Memory B cell (primary cell): Measurements from ENCODE around the gene ALDH3A2.

Experiments
- ATAC-seq: fragments of 150-1000 bp; cut with Tn5 transposase; 2 replicates; pipeline ENCODE4 v1.10.0; 2021; ENCODE audit warnings: low read depth, mild to moderate bottlenecking, moderate library complexity
- DNase-seq, 2 donors: peaks; one replicate each; pipeline ENCODE4 v3.0.0; 2022; ENCODE audit warnings: low spot score in 2 of 2
- H3K27ac Mint-ChIP-seq: one replicate; pipeline ENCODE4 v1.8.0; 2022; ENCODE audit warnings: mild to moderate bottlenecking, moderate library complexity, mixed read lengths
- H3K27me3 Mint-ChIP-seq: one replicate; pipeline ENCODE4 v1.8.0; 2022; ENCODE audit warnings: mixed read lengths
- H3K36me3 Mint-ChIP-seq: one replicate; pipeline ENCODE4 v1.8.0; 2022; ENCODE audit warnings: mild to moderate bottlenecking, mixed read lengths
- H3K4me1 Mint-ChIP-seq: one replicate; pipeline ENCODE4 v1.8.0; 2022; ENCODE audit warnings: mixed read lengths
- H3K4me3 Mint-ChIP-seq: one replicate; pipeline ENCODE4 v1.8.0; 2022; ENCODE audit warnings: mild to moderate bottlenecking, moderate library complexity, mixed read lengths
- H3K9me3 Mint-ChIP-seq: one replicate; pipeline ENCODE4 v1.8.0; 2022; ENCODE audit warnings: mixed read lengths

ALDH3A2 gene

DNA sequence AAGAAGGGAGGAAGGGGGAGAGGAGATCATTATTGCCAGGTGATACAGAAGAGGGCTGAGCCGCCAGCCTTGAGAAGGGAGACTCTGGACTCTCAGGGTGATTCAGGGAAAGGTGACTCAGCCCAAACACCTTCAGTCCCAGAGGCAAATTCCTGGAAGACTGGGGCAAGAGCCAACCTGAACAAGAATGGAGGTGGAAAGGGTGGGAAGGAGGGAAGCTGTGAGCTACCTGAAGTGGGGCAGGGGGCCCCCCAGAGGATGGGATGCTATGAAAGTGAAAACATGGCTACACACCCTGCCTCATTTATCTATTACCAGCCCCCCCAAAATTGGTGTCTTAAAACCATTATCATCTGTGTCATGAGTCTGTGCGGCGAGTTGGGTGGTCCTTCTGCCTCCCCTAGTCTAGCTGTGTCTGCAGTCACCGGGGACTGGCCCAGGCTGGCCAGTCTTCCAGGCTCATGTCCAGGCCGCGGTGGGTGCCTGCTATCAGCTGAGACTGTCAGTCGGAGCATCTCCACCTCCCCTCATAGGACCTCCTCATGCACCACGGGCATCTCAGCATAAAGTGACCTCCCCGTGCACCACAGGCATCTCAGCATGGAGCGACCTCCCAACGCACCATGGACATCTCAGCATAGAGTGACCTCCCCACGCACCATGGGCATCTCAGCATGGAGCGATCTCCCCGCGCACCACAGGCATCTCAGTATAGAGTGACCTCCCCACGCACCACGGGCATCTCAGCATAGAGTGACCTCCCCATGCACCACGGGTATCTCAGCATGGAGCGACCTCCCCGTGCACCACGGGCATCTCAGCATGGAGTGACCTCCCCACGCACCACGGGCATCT lies 71.0 kb downstream of the ALDH3A2 start:
- H3K9me3 Mint-ChIP-seq = no peaks in the 10 kb centered on the region
- no peak overlapping the region for H3K4me3 Mint-ChIP-seq
- no peak overlapping the region for H3K27ac Mint-ChIP-seq
- ATAC-seq (no peak), DNase-seq (no peak)
- H3K27me3 Mint-ChIP-seq = peaks cover 3% of the 10 kb centered on the region
- H3K4me1 Mint-ChIP-seq = peaks cover 3% of the 10 kb centered on the region
- no peaks in the 10 kb centered on the region for H3K36me3 Mint-ChIP-seq

DNA sequence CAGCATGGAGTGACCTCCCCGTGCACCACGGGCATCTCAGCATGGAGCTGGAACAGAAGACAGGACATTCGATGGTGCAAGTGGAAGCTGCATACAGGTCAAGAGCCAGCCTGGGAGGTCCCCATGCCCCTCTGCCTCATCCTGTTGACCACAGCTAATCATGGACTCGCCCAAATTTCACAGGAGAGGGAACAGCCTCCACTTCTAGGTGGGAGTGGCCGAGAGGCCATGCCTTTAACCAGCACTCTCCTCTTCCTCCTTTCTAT lies 71.6 kb downstream of the ALDH3A2 start:
- H3K4me1 Mint-ChIP-seq = peaks cover 6% of the 10 kb centered on the region
- ATAC-seq (no peak), DNase-seq (no peak)
- peaks cover 3% of the 10 kb centered on the region for H3K27me3 Mint-ChIP-seq
- H3K4me3 Mint-ChIP-seq = no peak overlapping the region
- H3K36me3 Mint-ChIP-seq = no peaks in the 10 kb centered on the region
- H3K9me3 Mint-ChIP-seq = no peaks in the 10 kb centered on the region
- H3K27ac Mint-ChIP-seq = no peak overlapping the region

DNA sequence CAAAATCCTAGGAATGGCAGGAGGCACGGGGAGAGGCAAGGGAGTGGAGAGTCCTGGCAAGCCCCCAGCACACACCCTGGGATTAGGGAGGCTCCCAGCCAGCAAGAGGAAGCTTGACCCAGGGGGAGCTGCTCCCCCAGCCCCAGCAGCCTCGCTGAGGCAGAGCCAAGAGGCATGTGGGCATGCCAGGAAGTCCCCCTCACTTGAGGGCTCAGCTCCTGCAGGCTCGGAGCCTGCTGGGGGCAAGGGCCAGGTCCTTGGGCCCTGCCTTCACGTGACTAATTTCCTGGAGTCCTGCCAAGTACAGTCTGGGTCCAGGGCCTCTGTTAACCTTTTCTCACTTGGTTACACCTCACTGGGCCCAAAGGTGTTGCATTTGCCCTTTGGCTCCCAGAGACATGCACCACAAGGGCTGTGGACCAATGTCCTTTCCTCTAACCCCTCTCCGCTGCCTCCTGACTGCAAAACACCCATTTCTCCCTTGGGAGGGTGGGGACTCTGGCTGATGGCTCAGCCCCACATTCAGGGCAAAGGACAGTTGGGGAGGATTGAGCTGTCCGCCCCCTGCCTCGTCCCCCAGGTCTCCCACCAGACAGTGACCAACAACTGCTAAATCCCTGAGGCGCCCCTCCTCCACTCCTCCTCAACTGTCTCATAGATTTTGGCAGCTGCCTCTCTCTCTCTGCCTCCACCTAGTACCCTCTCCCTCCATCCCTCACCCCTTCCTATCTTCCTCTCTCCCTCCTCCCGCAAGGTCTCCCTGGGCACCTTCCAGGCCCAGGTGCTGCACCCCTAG lies 72.3 kb downstream of the ALDH3A2 start:
- no peak for ATAC-seq
- Mint-ChIP-seq H3K4me1 (peaks cover 9% of the 10 kb centered on the region), H3K27me3 (peaks cover 3% of the 10 kb centered on the region), H3K9me3 (no peaks in the 10 kb centered on the region), H3K27ac (no peak overlapping the region), H3K4me3 (no peak overlapping the region), H3K36me3 (no peaks in the 10 kb centered on the region)
- no peak for DNase-seq

DNA sequence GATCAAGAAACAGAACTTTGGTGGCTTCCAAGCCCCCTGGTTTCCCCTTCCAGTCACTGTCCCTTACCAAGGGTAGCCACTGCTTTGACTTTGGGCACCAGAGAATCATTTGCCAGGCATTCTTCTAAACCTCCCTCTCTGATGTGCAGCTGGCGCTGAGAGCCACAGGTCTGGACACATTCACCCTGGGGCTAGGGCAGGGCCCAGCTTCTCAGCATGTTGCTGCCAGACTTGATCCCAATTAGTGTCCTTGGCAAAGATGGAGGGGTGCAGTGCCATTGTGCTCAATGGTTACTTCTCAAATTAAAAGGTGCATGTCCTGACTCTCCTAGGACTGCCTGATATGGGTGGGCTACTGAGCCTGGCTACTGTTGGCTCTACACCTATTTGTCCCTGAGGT lies 75.4 kb downstream of the ALDH3A2 start:
- Mint-ChIP-seq H3K36me3 (no peaks in the 10 kb centered on the region), H3K4me3 (peak overlapping the region; percentile 64), H3K4me1 (peaks cover 9% of the 10 kb centered on the region), H3K27me3 (peaks cover 3% of the 10 kb centered on the region), H3K9me3 (no peaks in the 10 kb centered on the region), H3K27ac (no peak overlapping the region)
- DNase-seq (no peak), ATAC-seq (no peak)

DNA sequence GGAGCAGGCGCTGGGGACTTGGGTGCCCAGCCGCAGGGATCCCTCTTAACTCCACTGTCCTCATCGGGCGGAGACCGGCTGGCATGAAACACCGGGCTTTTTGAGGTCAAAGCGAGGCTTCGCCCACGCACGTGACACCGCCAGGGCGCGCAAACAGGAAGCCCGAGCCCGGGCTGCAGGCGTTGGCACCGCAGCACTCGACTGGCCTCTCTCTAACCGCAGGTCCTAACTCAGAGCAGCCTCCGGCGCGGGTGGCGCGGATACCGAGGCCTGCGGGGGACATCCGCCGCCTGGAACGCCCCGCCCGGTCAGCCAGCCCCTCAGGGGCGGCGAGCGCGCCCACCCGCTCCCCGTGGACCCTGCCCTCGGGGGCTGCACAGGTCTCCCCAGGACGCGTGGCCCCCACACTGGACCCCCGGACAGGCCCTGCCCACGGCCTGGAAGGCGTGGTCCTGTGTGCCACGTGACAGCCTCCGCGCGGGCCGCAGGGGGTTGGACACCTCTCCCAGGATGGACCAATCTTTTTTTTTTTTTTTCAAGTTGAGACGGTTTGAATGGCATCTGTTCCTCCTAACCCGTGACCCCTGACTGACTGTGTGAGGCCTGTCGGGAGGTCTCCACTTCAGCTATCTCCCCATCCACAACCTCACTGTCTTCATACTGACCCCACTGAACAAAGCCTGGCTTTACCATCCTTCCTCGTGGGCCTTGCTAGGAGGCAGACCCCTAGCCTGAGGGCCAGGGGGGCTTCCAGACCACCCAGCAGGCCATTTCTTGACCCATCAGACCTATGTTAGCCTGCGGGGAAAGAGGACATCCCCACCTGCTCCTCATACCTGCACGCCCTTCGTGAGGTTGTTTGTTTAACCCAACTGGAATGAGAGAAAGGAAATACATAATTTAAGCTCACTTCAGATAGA lies 76.2 kb downstream of the ALDH3A2 start:
- Mint-ChIP-seq H3K4me3 (peak overlapping the region; percentile 82), H3K9me3 (no peaks in the 10 kb centered on the region), H3K36me3 (no peaks in the 10 kb centered on the region), H3K27ac (peak overlapping the region; percentile 33), H3K27me3 (peaks cover 3% of the 10 kb centered on the region), H3K4me1 (peaks cover 9% of the 10 kb centered on the region)
- DNase-seq (peak; percentile 17 to 35), ATAC-seq (peak; percentile 90)

DNA sequence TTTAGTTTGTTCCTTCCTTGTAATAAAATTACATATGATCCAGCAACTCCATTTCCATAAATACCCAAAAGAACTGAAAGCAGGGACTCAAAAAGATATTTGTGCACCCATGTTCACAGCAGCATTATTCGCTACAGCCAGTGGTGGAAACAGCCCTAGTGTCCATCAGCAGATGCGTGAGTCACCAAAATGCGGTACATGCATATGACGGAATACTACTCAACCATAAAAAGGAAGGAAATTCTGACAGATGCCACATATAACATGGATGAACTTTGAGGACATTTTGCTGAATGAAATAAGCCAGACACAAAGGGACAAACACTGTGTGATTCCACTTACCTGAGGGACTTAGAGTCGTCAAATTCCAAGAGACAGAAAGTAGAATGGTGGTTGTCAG lies 76.9 kb downstream of the ALDH3A2 start:
- Mint-ChIP-seq H3K27ac (peak overlapping the region; percentile 33), H3K36me3 (no peaks in the 10 kb centered on the region)

DNA sequence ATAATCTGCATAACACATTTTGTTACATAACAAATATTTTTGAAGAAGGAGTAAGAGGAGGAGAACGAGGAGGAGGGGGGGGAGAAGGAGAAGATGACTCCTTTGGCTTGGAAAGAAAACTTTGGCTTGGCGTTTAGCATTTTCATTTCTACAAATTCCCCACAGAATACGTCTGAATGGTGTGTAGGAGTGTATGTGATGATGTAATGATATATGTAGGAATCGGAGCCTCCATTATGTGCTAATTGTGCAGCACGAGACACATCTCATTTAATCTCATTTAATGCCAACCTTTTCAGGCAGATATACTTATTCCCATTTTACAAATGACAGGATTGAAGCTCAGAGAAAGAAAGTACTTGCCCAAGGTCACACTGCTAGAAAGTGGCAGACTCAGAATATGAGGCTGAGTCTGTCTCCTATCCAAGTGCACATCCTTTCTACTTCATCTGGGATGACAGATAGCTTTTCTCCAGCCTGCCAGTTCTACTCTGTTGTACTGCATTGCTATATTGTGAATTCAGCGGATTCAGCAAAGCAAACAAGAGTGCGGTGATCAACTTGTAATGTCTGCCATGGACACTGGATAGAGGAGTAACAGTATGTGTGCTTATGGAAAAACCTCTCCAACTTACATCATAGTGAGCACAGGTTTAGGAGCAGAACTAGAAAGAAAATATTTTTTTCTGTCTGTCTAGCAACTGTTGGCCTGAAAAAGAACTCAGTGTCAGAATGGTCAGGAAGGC lies 78.3 kb downstream of the ALDH3A2 start:
- Mint-ChIP-seq H3K4me3 (no peak overlapping the region), H3K4me1 (peaks cover 9% of the 10 kb centered on the region), H3K27ac (no peak overlapping the region), H3K9me3 (no peaks in the 10 kb centered on the region), H3K27me3 (no peaks in the 10 kb centered on the region), H3K36me3 (no peaks in the 10 kb centered on the region)
- DNase-seq (no peak), ATAC-seq (no peak)

More for the DNA sequence above, 76.9 kb downstream of the ALDH3A2 start:
- Mint-ChIP-seq H3K27me3 (no peaks in the 10 kb centered on the region), H3K9me3 (no peaks in the 10 kb centered on the region), H3K4me3 (peak overlapping the region; percentile 82), H3K4me1 (peaks cover 9% of the 10 kb centered on the region)
- ATAC-seq (no peak), DNase-seq (no peak)
